Thyroid gland (tissue), 4 donors: ENCODE results near the gene EPOP.

Experiments used
- POLR2A ChIP-seq, 2 donors: fragments of 450-650 bp; IDR thresholded peaks; one replicate each; pipeline ENCODE4 v1.6.1; 2017; ENCODE audit warnings: antibody characterized with exemption in 2 of 2, mild to moderate bottlenecking in 2 of 2, moderate library complexity in 1 of 2
- TF ChIP-seq, protein P1 (sequence below), 6 experiments: fragments of 200-600 bp in 3 of 6; fragments of 450-650 bp in 3 of 6; sonication (generic) in 3 of 6; IDR thresholded peaks; one replicate each; pipeline ENCODE4 v1.5.1; 2016 to 2019; ENCODE audit warnings: antibody characterized with exemption in 6 of 6, mild to moderate bottlenecking in 2 of 6, inconsistent platforms in 1 of 6, moderate library complexity in 1 of 6

DNA sequence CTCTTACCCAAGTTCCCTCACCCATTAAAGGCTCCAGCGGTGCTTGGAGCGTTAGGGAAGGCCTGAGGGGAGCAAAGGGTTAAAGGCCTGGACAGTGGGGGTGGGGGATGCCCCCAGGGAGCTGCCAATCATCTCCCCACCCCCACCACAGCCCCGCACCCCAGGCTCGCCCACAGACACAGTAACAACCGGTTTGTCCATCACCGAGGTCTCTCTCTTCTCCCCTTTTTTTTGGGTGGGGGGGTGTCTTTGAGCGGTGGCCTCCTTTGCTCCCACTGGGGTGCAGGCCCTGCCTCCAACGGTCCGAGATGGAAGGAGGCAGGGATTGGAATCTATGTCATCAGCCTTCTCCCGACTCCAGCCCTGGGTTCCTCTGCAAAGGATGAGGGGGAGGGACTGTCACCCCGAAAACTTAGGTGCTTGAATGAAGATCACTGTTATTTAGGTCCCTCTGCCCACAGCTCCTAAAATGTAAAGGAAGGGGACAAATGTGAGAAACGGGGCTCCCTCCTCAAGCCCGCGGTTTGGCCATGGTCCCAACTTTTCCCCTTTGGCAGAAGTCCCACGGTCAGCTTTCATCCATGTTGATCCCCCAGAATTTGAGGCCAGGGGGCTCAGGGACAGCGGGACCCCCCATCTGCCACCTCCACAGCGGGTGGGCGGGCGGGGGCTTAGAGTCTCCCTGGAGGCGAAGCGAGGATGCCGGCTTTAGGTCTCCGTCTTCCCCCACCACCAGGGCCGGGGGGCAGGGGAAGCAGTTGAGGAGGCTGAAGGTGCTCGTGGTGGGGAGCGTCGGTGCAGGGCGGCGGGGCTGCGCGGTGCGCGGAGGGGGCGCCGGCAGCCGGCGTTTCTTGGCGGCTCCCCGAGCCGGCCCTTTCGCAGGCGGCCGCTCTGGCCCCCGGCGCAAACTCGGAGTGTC is 1.7 kb downstream of the EPOP start:
- TF ChIP-seq, protein P1, sequence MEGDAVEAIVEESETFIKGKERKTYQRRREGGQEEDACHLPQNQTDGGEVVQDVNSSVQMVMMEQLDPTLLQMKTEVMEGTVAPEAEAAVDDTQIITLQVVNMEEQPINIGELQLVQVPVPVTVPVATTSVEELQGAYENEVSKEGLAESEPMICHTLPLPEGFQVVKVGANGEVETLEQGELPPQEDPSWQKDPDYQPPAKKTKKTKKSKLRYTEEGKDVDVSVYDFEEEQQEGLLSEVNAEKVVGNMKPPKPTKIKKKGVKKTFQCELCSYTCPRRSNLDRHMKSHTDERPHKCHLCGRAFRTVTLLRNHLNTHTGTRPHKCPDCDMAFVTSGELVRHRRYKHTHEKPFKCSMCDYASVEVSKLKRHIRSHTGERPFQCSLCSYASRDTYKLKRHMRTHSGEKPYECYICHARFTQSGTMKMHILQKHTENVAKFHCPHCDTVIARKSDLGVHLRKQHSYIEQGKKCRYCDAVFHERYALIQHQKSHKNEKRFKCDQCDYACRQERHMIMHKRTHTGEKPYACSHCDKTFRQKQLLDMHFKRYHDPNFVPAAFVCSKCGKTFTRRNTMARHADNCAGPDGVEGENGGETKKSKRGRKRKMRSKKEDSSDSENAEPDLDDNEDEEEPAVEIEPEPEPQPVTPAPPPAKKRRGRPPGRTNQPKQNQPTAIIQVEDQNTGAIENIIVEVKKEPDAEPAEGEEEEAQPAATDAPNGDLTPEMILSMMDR (IDR thresholded peaks at IDR 0.05), result no peak
- no peak for TF ChIP-seq POLR2A (IDR thresholded peaks at IDR 0.05)
